Measurements from ENCODE around the gene GYS1.

GYS1 gene

DNA sequence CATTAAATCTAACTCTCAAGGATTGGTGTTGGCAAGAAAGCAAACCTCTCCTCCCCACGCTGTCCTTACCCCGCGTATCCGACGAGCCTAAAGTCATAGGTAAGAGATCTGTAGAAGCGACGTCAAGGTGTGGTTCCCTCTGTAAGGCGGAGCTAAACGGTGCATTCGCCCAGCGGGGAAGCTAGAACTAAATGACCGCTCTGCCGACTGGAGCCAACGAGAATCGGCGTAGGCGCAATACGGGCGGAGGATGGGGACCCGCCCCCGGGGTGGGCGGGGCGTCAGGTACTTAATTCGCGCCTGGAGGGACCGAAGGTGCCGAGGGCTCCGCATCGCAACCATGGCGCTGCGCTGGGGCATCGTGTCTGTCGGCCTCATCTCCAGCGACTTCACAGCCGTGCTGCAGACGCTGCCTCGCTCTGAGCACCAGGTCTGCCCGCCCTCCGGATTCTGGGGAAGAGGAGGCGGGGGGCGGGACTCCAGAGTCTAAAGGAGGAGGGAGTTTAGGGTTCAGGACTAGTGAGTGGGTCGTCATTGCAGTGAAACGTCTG is 59.7 kb downstream of the GYS1 start, which contains the start of gene DHDH (continued):
- TF ChIP-seq AEBP2 (tag by site-specific recombination; IDR thresholded peaks at IDR 0.05; ENCODE audit: borderline replicate concordance) (no peak), ZNF639 (tag by site-specific recombination; IDR thresholded peaks at IDR 0.05) (no peak), ZNF157 (tag by site-specific recombination; IDR thresholded peaks at IDR 0.05) (no peak), ZNF792 (tag by site-specific recombination; IDR thresholded peaks at IDR 0.05) (no peak), ZBTB10 (tag by site-specific recombination; IDR thresholded peaks at IDR 0.05) (no peak), TRIM28 (IDR thresholded peaks at IDR 0.05; ENCODE audit: borderline replicate concordance, low read length) (0 out of 2 replicates have a peak, but pooled peaks have one; percentile 18), ZNF670 (tag by site-specific recombination; IDR thresholded peaks at IDR 0.05; ENCODE audit: low read depth) (no peak)
- TF ChIP-seq, protein P1, sequence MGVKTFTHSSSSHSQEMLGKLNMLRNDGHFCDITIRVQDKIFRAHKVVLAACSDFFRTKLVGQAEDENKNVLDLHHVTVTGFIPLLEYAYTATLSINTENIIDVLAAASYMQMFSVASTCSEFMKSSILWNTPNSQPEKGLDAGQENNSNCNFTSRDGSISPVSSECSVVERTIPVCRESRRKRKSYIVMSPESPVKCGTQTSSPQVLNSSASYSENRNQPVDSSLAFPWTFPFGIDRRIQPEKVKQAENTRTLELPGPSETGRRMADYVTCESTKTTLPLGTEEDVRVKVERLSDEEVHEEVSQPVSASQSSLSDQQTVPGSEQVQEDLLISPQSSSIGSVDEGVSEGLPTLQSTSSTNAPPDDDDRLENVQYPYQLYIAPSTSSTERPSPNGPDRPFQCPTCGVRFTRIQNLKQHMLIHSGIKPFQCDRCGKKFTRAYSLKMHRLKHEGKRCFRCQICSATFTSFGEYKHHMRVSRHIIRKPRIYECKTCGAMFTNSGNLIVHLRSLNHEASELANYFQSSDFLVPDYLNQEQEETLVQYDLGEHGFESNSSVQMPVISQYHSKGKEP (tag by site-specific recombination; IDR thresholded peaks at IDR 0.05): no peak

- H3K9me3 ChIP-seq (ENCODE audit: control insufficient read depth, insufficient read depth, low read depth, low read length): no peaks in the 10 kb centered on the region
- H3K4me1 ChIP-seq (ENCODE audit: control insufficient read depth, insufficient read depth, low read length): peaks cover 3% of the 10 kb centered on the region; the same call in 1 of the 2 replicates
- no peak for TF ChIP-seq ZNF174 (tag by site-specific recombination; IDR thresholded peaks at IDR 0.05)
- no peak for TF ChIP-seq PRDM10 (tag by site-specific recombination; IDR thresholded peaks at IDR 0.05)
- no peak for TF ChIP-seq INSM2 (tag by site-specific recombination; IDR thresholded peaks at IDR 0.05)
- TF ChIP-seq ZNF510 (tag by site-specific recombination; IDR thresholded peaks at IDR 0.05; ENCODE audit: insufficient replicate concordance): no peak
- TF ChIP-seq ZNF548 (tag by site-specific recombination; IDR thresholded peaks at IDR 0.05): no peak
- TF ChIP-seq, protein P2, sequence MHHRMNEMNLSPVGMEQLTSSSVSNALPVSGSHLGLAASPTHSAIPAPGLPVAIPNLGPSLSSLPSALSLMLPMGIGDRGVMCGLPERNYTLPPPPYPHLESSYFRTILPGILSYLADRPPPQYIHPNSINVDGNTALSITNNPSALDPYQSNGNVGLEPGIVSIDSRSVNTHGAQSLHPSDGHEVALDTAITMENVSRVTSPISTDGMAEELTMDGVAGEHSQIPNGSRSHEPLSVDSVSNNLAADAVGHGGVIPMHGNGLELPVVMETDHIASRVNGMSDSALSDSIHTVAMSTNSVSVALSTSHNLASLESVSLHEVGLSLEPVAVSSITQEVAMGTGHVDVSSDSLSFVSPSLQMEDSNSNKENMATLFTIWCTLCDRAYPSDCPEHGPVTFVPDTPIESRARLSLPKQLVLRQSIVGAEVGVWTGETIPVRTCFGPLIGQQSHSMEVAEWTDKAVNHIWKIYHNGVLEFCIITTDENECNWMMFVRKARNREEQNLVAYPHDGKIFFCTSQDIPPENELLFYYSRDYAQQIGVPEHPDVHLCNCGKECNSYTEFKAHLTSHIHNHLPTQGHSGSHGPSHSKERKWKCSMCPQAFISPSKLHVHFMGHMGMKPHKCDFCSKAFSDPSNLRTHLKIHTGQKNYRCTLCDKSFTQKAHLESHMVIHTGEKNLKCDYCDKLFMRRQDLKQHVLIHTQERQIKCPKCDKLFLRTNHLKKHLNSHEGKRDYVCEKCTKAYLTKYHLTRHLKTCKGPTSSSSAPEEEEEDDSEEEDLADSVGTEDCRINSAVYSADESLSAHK (tag by site-specific recombination; IDR thresholded peaks at IDR 0.05): no peak
- no peak for TF ChIP-seq ZNF23 (tag by site-specific recombination; IDR thresholded peaks at IDR 0.05; ENCODE audit: borderline replicate concordance)
- TF ChIP-seq ZNF623 (tag by site-specific recombination; IDR thresholded peaks at IDR 0.05): no peak
- no peak for TF ChIP-seq ZFP69B (tag by site-specific recombination; IDR thresholded peaks at IDR 0.05)
- TF ChIP-seq ZNF184 (tag by site-specific recombination; IDR thresholded peaks at IDR 0.05): no peak
Observed at GRCh38 chr19:48928164-48929025, 64.7 kb downstream of the GYS1 start.

More at GRCh38 chr19:48928164-48929025, 64.7 kb downstream of the GYS1 start:
- ChIA-PET POLR2A (interaction anchor here (0.6 kb wide), 2 partner anchors 13 to 32 kb away, joined by 3 read pairs; no protein-coding TSS in a partner anchor), CTCF (interaction anchor here (0.7 kb wide), 1 partner anchor 102 kb away, joined by 4 read pairs; no protein-coding TSS in a partner anchor)
- H3K36me3 ChIP-seq (ENCODE audit: control insufficient read depth in 2 of 2, insufficient read depth in 1 of 2, low read length in 2 of 2): peaks cover 0 to 3% of the 10 kb centered on the region in 2 experiments; a peak in 1 of 3 replicates
- H3K27ac ChIP-seq (ENCODE audit: extremely low read depth, low read depth, low read length): no peak overlapping the region
- H3K4me3 ChIP-seq (ENCODE audit: low read depth, low read length): no peak overlapping the region

Data from HEK293 (cell line).